GM08714 (cell line): Measurements from ENCODE around the gene C1orf232.

Experiments
- H3K4me3 ChIP-seq: fragments of 200-500 bp; sonication (Bioruptor generic); 2 replicates; pipeline ENCODE4 v1.5.1; 2014; ENCODE audit warnings: mild to moderate bottlenecking, low read length, inconsistent platforms
- ZNF274 ChIP-seq: IDR thresholded peaks from 2 replicates; pipeline ENCODE4 v1.6.1; 2012; ENCODE audit warnings: mild to moderate bottlenecking, low read depth, low read length

Gene C1orf232

DNA sequence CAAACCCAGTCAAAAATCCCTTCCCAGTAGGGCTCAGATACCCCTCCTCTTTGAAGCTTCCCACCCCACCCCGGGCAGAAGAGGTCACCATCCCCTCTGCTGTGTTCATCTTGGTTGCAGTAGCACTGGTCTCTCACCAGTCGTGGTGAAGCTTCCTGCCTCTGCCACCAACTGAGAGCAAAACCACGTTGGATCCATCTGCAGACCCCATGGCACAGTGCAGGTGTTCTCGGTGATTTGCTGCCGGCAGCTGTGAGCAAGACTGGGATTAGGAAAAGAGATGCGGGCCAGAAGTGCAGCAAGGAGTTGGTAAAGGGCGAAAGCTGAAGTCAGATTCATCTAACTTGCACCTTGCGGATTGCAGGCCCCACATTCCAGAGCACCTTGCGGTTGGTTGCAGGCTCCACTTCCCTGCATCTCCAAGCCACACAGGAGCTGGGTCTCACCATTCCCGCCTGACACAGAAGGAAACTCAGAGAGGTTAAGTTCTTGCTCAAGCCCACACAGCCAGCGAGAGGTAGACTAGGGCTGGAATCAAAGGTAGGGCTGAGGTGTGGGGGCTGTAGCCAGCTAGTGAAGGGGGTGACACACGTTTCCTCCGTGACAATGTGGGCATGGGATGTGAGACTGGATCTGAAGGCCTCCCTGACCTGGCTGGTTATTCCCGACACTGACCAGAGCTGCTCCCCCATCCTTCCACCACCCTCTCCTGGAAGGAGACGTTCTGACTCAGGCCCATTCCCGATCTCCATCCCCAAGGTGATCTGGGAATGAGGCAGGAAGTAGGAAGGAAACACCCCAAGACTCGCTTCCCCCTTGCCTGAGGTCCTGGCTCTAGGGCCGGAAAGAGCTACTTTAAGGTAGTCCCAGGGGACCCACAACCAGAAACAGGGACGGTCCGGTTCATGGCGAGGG is 13.1 kb downstream of the C1orf232 start:
- no peak for TF ChIP-seq ZNF274
- no peak overlapping the region for H3K4me3 ChIP-seq

DNA sequence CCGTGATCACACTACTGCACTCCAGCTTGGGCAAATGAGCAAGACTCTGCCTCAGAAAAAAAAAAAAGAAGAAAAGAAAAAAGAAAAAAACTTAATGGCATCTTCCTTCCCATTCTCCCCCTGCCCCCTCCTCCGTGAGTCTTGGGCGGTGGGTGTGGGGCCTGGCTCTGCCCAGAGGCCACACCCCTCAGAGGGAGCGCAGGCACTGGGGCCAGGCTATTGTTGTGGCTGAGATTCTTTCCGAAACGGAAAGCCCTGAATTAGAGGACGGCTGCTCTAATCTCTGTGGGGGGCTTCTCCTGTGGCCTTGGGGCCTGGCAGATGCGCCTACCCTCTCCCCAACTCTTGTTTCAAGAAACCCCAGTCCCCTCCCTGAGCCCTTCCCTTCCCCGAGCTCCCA is 14.0 kb downstream of the C1orf232 start:
- TF ChIP-seq ZNF274, result no peak
- no peak overlapping the region for H3K4me3 ChIP-seq

DNA sequence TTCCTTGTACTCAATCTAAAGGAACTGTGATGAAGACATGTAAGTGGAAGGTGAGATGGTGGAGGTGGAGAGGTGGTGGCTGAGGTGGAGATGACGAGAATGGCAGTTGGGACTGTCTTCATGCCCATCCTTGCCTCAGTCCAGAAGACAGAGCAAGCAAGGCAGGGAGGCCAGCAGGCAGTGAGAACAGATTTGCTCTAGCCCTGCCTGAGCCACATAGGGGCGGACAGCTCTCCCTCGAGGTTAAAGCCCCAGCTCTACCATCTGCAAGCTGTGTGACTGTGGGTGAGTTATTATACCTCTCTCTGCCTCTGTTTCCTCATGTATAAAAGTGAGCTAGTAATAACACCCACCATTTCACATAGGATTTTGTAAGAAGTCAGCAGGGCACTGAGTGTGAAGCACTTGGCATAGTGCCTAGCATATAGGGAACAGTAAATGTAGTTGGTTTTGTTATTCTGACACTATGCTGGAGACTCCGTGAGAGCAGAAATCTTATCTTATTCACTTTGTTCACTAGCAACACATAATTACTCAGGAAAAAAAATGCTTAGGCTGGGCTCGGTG is 14.7 kb downstream of the C1orf232 start:
- TF ChIP-seq ZNF274, result no peak
- H3K4me3 ChIP-seq, result no peak overlapping the region

DNA sequence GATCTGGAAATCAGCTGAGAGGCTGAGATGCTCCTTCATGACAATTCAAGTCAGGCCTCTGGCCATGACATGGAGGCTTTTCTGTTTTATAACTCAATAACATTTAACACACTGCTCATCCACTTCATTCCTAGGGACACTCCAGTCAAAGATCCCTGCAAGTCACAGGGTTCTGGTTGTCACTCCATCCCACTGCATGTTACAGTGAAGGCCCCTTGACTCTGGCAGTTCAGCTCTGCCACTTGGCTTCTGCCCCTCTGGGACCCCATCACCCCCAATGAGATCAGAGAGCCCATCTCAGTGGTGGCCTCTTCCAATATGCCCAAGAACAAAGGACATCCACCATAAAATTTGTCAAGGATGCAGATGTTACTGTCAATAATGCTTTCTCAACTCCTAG is 19.9 kb downstream of the C1orf232 start:
- no peak overlapping the region for H3K4me3 ChIP-seq
- TF ChIP-seq ZNF274, result no peak

DNA sequence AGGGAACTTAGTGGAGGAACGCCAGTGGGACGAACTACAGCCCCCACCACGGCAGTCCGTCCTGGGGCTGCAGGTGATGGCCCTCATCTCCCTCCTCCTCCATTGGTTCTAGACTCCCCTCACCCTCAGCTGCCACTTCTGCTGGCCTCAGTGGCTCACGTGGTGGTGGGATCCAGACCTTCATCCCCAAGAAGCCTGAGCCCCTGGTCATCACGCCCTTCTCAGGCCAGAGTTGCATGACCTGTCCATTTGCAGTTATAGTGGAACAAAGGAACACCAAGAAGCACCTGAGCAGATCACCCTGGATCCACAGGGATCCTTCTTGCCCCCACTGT is 22.8 kb downstream of the C1orf232 start:
- TF ChIP-seq ZNF274, result no peak
- no peak overlapping the region for H3K4me3 ChIP-seq

DNA sequence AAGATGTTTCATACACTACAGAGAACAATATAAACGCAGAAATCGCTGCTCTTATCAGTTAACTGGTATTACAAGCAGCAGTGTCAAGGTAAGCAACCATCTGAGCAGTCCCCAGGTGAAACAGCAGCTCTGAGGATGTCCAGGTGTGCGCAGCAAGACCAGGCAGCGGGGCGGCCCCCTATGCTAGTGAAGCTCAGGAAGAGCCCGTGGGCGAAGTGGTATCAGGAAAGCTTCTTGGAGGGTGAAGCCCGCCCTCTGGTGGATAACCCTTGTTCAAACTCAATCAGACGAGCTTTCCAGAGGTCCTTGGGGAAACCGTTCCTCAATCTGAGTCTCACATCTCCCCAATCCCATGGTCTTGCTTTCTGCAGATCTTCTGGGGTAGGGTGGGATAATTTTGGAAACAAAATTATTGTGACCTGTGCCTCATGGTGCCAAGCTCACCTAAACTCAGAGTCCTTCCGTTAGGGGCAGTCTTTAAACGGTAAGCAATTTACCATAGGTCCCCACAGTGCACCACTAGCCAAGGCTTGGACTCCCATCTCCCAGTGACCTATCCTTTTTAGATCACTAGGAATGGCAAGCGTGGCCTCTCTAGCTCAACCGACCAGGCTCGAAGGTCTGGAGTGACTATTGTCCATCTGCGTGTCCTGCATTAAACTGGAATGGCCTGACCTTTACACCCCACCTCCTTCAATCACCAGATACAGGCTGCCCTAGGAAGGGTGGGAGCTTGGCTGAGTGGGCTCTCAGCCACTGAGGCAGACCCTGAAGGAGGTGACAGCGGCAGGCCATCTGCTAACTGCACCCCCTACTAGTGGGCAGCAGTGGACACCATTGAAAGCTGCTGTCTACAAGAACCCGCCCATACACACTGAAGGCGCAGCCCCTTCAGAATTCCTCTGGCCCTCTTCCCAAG is 23.5 kb downstream of the C1orf232 start:
- no peak for TF ChIP-seq ZNF274
- no peak overlapping the region for H3K4me3 ChIP-seq

DNA sequence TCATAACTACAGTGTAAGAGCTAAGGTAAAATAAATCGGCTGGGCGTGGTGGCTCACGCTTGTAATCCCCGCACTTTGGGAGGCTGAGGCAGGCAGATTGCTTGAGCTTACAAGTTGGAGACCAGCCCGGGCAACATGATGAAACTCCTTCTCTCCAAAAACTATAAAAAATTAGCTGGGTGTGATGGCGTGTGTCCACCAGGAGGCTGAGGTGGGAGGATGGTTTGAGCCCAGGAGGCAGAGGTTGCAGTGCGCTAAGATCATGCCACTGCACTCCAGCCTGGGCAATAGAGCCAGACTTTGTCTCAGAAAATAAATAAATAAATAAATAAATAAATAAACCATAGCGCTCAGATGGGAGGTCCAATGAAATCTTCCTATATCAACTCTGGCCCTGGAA is 26.6 kb downstream of the C1orf232 start:
- no peak for TF ChIP-seq ZNF274
- H3K4me3 ChIP-seq, result no peak overlapping the region

DNA sequence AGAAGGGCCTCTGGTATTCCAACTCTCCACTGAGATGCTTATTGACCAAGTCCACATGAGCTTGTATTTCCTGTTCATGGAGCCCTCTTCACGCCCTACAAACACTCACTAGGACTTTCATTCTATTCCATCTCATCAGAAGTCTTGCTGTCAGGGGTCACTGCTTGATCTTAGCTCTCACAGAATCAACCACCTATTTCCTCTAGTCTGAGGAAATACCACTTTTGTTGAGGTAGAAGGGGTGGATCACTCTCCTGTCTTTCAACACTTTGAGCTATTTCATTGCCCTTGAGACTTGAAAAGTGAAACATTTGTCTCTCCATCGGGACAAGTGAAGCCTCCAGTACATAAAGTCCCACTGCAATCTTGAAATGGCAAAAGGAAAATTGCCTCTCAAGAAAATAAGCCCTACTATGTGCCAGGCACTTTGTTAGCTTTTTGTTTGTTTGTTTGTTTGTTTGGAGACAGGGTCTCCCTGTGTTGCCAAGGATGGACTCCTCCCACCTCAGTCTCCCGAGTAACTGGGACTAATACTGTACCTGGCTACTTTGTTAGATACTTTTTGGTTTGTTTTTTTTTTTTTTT is 29.7 kb downstream of the C1orf232 start:
- TF ChIP-seq ZNF274, result no peak

DNA sequence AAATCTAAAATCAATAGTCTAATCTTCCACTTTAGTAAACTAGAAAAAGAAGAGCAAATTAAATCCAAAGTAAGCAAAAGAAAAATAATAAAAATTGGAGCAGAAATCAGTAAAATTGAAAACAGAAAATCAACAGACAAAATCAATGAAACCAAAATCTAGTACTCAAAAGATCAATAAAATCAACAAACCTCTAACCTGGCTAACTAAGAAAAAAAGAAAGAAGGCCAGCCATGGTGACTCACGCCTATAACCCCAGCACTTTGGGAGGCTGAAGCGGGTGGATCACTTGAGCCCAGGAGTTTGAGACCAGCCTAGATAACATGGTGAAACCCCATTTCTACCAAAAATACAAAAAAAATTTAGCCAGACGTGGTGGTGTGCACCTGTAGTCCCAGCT is 34.3 kb downstream of the C1orf232 start:
- TF ChIP-seq ZNF274, result no peak
- H3K4me3 ChIP-seq, result no peak overlapping the region

More for the DNA sequence above, 29.7 kb downstream of the C1orf232 start:
- no peak overlapping the region for H3K4me3 ChIP-seq

DNA sequence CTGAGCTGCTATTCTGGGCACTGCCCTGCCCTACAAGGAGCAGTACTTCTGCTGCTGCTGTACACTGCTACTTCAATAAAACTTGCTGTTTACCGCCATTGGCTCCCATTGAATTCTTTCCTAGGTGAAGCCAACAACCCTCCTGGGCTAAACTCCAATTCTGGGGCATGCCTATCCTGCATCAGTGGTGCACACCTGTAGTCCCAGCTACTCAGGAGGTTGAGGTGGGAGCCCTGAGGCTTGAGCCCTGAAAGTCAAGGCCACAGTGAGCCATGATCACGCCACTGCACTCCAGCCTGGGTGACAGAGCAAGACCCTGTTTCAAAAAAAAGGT is 36.0 kb downstream of the C1orf232 start:
- TF ChIP-seq ZNF274, result no peak
- no peak overlapping the region for H3K4me3 ChIP-seq

DNA sequence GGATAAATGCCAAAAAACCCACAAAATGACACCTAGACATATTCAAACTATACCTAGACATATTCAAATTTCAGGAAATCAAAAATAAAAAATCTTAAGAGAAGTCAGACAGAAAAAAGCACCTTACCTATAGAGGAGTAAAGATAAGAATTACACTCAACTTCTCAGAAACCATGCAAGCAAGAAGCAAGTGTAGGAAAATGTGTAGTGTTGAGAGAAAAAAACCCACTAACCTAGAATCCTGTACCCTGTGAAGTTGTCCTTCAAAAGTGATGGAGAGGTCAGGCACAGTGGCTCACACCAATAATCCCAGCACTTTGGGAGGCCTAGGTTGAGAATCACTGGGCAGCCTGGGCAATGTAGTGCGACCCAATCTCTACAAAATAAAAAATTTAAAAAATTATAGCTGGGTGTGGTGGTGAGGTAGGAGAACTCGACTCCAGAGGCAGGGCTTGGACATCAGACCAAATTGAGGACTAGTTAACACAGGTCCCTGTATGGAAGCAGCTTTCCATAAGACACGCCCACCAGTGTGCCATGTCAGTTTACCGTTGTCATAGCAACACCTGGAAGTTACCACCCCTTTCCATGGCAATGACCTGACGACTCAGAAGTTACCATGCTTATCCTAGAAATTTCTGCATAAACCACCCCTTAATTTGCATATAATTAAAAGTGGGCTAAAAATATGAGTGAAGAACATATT is 36.5 kb downstream of the C1orf232 start:
- no peak for TF ChIP-seq ZNF274
- H3K4me3 ChIP-seq, result no peak overlapping the region

DNA sequence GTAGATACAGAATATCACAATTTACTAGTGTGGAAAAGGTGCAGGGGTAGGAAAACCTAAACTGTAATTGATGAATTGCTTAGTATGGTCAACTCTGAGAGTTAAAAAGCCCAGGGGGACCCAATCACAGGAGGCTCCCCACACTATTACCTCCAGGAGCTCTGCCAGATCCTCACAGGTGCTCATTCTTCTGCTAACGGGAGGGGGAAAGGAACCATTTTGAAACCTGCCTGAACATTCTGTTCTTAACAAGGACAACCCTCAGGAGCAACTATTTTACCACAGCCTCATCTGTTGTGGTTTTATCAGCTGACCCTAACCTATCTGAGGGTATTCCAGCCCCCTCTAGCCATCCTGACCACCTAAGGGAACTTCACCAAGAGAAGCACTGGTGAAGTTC is 38.1 kb downstream of the C1orf232 start:
- no peak overlapping the region for H3K4me3 ChIP-seq
- no peak for TF ChIP-seq ZNF274

DNA sequence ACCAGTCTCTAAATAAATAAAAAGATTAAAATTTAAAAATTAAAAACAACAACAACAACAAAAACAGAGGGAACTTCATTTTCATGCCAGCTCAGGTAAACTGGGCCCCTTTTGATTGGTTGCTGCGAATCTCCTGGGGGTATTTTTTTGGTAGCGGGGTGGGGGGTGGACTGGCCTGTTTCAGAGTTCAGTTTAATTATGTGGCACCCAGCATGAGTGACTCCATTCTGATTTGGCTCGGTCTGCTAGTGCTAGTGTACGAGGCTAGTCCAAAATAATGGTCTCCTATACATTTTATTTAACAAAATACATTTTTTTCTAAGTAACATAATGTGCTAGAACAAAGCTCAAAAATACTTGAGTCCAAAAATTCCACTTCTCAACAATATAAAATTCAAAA is 39.0 kb downstream of the C1orf232 start:
- no peak for TF ChIP-seq ZNF274
- H3K4me3 ChIP-seq, result no peak overlapping the region
